ENCODE measurements around the gene MAST4.

Gene MAST4

DNA sequence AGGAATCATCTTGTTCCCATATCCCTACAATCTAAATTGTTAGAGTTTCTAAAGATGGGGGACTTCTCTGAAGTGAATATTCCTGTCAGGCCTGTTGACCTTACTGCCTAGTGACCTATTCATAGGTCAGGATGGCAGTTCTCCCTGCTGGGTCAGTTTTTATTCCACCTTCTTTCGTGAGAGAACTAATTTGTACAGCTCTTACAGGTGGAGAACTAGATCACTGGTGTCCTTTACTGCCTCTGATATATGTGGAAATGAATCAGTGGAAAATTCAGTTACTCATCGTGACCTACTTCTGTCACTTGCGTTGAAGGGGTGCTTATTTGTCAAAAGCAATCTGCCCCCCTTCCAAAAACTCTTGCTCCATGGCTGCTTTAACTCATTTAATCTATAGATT is 435.5 kb downstream of the MAST4 start:
- DNase-seq (ENCODE audit: low read depth in 2 of 3, low spot score in 1 of 3), result no peak

DNA sequence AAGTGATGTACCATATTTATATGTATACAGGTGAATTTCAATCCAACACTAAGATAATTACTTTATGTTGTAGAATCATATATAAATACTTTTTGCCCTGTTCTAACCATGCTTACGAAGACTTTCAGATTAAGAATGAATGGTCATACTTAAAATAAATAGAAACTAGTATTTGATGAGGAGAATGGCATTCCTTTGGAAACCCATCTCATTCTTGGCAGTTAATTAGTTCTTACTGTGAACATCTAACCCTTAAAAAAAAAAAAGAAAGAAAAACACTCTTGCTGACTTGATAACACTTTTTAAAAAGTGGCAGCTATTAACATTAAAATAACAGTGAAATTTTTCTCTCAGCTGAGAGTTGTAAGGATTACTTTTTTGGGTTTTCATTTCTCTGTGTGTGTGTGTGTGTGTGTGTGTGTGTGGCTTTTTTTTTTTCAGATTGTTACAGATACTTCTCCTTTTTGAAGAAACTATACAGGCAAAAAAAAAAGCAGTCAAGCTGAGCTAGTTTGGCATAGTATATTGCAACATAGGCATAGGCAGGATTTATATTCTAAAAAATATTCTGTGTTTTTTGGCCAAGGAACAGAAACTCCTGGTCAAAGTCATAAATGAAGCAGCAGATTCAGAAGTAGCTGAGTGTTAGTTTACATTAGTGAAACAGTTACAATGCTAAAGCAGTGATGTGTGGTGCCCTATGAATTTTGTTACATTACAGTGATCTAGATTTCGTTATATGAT is 436.9 kb downstream of the MAST4 start:
- no peak for DNase-seq (ENCODE audit: low read depth in 2 of 3, low spot score in 1 of 3)

DNA sequence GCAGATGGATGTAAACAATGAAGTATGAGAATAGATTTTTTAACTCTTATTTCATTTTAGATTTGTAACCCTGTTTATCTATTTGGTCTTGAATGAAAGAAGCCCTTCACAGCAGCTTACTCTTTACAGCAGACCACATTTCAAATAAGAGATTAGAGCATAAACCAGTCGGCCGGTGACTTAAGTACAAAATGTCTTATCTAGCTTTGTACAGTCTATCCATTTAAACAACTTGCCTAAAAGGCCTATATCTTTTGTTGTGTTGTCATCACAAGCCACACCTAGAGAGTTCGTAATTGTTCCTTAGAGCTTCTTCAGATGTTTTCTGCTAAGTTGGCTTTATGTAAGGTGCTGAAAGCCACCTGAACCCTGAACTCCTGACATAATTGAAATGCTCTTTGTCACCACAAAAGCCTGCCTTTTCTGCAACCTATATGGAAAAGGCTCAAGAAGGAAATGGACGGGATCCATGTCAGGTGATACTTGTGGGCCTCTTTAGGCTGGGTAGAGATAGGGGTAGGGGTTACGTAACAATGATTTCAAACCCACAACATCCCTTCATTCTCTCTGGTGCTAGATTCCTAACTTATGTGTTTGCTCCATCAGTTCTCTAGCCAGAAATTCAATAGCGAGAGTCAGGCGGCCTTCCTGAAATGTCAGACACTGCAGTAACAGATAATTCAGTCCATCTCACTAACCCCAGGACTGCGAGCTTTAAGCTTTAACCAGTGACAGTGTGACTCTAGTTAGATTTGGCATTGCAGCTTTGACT is 437.9 kb downstream of the MAST4 start:
- no peak for DNase-seq (ENCODE audit: low read depth in 2 of 3, low spot score in 1 of 3)

DNA sequence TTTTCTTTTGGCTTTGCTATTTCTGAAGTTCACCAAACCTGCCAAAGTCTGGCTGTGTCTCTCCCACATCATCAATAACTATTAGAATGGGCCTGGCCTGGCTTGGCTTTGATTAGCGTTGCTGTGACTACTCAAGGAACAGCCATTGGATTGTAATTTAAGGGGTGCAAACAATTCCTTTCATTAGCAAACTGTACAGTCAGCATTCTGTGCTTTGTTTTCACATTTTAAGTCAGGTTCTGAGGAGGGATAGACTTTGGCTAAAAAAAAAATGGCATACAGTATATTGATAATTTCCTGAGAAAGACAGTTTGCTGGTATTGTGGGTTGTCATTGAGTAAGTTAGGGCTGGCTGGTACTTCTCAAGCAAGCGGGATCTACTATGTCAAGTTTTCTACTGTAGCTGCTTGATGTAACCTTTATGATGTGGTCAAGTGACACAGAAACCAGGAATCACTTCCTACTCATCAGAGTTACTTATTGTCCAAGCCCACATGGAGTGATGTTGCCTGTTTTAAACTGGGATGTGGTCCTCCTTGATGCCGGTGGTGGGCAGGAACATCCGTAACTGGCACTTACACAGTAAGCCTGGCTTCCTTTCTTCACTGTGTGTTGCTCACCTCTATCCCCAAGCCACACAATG is 439.0 kb downstream of the MAST4 start:
- no peak for DNase-seq (ENCODE audit: low read depth in 2 of 3, low spot score in 1 of 3)

DNA sequence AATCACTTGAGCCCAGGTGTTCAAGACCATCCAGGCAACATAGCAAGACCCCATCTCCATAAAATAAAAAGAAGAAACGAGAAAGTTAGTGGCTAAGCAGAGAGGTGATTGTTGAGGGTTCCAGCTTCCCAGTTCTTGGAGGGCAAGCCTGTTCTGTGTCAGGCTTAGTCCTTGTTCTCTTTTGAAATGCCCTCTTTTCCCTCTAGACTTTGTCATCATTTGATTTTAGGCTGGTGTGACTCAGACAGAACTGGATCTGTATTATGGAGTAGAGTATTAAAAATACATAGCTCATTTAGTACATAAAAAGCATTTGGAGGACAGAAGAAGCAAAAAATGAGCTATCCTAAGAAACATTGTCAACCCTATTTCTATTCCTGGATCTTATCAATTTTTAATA is 441.0 kb downstream of the MAST4 start:
- DNase-seq (ENCODE audit: low read depth in 2 of 3, low spot score in 1 of 3), result no peak

DNA sequence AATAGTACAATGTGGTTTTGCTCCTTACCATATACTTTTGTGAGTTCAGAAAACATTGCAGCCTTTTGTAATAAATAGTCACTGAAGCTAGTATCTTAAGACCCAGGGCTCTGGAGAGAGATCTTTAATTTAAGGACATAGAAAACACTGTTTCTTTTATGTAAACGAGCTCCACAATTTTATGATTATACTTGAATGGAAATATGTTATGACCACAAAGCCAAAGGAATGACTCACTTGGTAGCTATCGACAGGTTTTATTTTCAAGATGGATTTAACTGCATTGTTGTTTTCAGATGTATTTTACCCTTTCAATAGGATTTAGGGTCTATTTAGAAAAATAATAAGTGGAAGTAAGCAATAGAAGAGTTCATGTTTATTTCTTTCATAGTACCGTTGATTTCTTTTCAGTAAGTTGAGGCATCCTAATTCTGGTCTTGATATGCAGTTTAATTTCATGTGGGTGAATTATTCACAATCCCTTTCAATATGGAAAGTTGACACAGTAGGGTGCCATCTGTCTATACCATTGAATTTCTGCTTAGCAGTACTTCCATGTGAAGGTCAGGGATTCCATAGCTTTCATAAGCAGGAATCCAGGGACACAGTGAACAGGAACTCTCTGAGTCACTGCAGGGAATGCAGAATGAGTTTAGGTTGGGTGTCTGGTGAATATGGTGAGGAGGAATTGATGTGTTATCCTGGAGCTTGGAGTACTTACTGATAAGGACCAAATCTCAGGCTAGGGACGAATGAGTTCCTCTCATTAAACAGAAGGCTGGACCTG is 442.8 kb downstream of the MAST4 start:
- no peak for DNase-seq (ENCODE audit: low read depth in 2 of 3, low spot score in 1 of 3)

DNA sequence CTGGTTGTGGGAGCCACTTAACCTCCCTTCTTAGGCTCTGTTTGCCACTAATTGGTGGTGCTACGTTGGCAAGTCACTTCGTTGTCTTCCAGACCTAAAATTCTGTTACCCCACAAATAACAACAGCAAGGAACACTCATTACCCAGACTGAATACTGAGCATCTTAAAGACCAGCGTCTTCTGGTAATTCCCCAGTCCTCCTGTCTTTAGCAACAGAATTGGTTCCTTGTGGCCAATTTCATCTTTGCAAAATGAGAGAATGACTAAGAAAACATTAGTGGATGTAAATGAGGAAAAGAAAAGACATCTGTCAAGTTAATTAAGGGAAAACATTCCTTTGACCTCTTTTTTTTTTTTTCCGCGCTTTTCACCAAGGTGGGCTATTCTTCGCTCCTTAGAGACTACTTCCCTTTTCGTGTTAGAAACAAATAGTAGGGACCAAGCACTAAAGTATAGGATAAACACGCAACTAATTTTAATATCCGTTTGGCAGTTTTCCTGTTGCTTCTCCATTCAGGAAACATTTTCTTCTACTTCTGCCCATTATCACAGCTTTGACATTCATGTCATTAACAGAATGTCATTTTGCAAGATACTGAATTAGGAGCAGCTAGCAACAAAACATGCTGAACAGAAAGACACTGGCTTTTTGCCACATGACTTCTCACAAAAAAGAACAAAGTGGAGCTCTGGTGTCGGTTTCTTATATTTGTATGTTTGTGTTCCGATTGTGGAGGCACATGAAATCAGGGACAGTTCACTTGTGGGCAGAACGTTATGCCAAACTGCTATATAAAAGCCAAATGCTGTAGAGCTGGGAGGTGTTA is 446.2 kb downstream of the MAST4 start:
- no peak for DNase-seq (ENCODE audit: low read depth in 2 of 3, low spot score in 1 of 3)

DNA sequence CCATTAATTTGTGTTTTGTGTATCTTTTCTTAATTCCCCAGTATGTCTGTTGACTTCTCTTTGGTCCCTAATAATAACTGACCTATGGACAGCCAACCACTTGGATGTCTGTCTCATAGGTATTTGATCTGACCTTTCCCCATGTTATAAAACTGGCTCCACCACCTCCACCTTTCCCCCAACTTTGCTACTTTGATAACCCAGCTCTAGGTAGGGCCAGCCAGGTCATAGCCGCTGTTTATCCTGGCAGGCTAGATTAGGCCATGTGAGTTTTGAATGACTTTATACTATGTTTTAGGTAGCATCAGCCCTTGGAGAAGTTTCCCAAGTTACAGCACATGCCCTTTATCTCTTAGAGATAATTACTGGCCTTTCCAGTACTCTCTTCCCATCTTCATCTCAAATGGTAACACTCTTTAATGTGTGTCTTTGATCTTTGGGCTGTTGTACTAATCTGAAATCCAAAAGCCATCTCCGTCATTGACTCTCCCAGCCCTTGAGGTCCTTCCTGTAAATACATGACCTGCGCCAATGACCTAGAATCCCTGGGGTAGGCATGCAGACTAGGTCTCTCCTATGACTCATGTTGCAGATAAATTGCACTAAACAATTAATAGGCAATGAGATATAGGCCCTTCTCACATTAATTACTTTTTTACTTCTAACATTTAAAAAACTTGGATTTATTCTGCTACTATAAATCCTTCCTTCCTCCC is 447.8 kb downstream of the MAST4 start:
- DNase-seq (ENCODE audit: low read depth in 2 of 3, low spot score in 1 of 3), result no peak

DNA sequence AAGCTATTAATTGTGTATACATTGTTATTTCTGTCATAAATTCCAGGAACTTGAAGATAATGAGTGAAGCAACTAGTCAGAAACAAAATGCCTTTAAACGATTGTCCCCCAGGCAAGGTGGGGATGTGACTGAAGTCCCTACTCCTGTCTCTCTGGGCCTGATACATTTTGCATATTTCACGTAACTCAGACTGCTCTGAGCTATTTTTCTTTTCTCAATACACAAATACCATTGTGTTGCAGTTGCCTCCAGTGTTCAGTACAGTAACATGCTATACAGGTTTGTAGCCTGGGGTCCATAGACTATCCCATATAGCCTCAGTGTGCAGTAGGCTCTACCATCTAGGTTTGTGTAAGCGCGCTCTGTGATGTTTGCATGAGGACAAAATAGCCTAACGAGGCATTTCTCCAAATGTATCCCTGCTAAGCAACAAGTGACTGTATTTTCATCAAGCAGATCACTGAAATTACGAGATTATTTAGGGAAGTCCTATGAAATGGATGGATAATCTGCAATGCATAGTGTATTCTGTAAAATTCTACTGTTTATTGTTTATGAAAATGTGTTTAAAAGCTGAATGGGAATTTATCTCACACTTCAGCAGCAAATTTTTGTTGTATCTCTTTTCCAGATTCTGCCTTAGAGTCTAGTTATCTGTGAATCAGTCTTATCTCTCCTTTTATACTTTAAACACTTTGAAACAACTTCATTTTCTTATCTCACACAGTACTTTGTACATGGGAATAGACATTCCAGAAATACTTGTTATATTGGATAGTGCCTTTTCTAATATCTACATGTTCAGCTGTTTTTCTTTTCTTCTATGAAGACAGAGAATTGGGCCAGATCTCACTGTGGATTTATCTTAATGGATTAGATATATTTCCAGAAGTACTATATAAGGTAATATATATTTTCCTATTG is 449.9 kb downstream of the MAST4 start:
- DNase-seq (ENCODE audit: low read depth in 2 of 3, low spot score in 1 of 3), result no peak

DNA sequence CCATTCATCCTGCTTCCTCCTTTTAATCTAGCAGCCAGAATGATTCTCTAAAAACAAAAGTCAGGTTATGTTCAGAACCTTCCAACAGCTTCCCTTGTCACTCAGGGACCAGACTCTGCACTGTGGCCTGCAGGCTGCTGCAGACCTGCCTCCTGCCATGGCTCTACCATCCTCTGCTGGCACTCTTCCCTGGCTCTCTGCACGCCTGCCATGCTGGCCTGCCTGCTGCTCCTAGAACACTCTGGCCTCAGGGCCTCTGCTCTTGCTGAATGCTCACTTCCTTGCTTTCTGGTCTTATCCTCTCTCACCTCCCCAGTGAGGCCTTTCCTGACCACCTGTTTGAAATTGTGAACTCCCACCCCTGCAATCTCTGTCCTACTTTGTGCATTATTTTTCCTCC is 451.0 kb downstream of the MAST4 start:
- no peak for DNase-seq (ENCODE audit: low read depth in 2 of 3, low spot score in 1 of 3)

DNA sequence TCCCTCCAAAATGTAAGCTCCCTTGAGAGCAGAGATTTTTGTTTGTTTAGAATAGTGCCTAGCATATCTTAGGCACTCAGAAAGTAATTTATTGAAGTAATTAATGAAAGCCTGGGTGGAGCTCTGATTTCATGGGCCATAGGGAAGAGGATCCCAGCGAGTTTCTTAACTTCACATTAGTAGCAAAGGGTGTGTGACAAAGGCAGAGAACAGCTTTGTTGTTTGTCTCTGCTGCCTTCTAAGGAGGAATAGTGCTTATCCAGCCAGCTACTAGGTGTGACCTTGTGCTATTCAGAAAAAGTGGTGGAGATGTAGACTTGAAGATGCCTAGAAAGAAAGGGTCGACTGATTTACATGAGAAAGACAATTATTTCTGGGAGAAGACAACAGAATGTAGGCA is 451.4 kb downstream of the MAST4 start:
- DNase-seq (ENCODE audit: low read depth in 2 of 3, low spot score in 1 of 3), result no peak

DNA sequence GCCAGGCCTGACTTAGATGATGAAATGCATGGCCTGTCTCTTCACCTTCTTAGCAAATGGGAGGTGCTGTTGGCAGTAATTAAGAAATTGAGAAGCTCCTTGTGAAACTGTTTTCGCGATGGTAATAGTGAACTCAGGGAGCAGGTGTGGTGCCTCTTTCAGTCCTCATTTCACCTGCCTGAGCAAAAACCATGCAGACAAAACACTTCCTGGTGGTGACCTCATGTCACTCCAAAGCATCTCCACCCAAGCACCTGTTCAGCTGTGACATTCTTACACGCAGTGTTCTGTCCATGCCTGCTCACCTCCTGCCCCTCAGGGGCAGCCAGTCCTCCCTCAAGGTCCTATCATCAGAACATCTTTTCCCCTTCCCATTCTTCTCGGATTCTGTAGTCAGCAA is 453.9 kb downstream of the MAST4 start:
- no peak for DNase-seq (ENCODE audit: low read depth in 2 of 3, low spot score in 1 of 3)

DNA sequence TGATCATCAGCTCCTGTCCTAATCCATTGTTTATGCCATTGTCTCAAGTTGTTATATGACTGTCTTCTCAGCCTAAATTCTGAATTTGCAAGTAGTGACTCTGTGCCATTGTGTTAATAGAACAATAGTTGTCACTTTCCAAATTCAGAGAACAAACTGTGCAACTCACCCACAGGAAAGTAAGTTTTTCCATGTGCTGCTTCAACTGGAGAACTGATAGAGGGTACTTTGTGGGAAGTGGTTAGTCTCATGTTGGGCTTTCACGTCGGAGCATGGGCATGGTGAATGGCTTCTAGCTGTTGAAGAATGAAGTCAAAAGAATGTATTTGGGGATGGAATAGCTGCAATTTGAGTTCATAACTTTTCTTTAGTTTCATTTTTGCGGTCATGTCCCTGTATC is 454.4 kb downstream of the MAST4 start:
- DNase-seq (ENCODE audit: low read depth in 2 of 3, low spot score in 1 of 3), result no peak

DNA sequence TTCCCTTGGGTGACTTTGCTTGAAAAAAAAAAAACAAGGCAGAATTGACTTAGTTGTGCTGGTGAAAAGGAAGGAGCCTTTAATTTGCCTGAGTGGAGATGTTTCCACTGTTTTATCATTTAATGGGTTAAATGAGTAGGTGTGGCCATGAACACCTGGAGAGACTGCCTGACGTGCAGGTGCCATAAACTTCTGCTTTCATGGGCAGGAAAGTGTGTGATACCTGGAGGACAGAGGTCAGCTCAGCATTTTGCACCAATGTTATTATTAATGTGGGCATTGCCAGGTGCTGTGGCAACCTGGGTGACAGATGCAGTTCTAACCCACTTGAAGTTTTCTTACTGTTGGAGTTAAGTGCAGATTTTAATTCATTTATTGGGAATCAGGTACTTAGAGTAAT is 455.0 kb downstream of the MAST4 start:
- no peak for DNase-seq (ENCODE audit: low read depth in 2 of 3, low spot score in 1 of 3)

DNA sequence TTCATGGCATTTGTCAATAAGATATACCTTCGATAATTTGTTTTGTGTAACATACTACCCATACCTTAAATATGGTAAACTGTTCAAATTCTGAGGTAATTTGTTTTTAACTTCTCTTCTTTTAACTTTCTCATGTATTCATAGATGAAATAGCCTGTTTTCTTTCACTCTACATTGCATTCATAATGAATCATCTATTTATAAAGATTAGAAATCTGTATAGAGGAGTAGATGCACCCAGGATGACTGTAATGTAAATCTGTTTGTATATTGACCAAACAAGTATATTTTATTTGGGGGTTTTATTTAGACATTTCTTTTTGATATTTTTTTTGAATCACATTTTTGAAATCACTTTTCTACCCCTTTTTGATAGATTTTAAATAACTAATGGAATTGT is 455.8 kb downstream of the MAST4 start:
- no peak for DNase-seq (ENCODE audit: low read depth in 2 of 3, low spot score in 1 of 3)

DNA sequence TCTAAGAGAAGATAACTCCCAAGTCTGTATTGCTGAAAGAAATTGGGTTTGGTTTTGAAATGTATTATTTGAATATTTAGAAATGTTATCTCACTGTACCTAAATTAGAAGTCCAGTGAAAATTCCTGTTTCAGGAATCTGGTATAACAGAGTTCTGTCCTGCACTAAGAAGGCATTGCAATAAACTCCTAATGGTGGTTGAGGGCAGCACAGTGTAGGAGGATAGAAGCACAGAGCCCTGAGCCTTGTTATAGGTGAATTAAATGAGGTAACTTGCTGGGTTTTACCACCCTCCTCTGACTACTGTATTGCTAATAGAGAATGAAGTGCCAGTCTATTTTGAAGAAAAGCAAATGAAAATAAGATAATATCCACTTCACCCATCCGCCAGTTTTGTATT is 457.0 kb downstream of the MAST4 start:
- no peak for DNase-seq (ENCODE audit: low read depth in 2 of 3, low spot score in 1 of 3)

DNA sequence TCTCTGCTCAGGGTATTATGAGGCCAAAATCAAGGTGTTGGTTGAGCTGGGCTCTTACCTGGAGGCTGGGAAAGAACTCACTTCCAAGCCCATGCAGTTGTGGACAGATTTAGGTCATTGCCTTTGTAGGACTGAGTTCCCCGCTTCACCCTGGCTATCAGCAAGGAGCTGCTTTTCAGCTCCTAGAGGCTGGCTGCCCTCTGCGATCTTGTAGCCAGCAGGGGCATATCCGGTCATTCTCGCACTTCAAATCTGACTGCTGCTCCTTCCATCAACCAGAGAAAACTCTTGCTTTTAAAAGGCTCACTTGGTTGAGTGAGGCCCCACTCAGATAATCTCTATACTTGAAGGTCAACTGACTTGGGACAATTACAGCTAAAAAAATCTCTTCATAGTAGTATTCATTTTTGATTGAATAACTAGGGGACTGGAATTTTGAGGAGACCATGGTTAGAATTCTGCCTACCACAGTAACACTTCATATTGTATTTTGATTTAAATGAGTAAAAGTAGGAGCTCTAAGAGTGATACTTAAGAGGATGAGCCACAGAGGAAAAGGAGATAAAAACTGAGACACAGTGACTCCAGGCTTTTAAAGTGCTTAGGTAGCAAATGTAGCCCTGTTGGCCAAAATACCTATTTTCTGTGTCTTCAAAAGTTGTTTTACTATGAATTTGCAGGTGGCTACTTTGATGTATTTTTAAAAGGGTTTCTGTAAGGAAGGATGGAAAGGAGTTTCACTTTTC is 463.0 kb downstream of the MAST4 start:
- no peak for DNase-seq (ENCODE audit: low read depth in 2 of 3, low spot score in 1 of 3)

All from stimulated activated CD4-positive, alpha-beta T cell treated with anti-CD3 and anti-CD28 coated beads, Interleukin-12 subunit alpha, Interleukin-12 subunit beta, amount 100 ng/mL, for 48 hours (primary cell).